D721Med (cell line): ENCODE data around the gene PGAP2.

ENCODE experiments used
- DNase-seq: peaks from one replicate; pipeline ENCODE4 v3.0.0; 2011; ENCODE audit warnings: low spot score; ENCODE audit not compliant: insufficient read length
- FAIRE-seq: peaks from 2 replicates; lab custom pipeline; 2011; peaks lifted over from hg19 to GRCh38; lab: Jason Lieb, UNC
- TF ChIP-seq, protein P1 (sequence below): IDR thresholded peaks from 2 replicates; pipeline ENCODE4 v1.5.1; 2012; ENCODE audit warnings: mild to moderate bottlenecking, control low read depth; ENCODE audit not compliant: insufficient read depth; ENCODE audit errors: missing control alignments

The PGAP2 gene

DNA sequence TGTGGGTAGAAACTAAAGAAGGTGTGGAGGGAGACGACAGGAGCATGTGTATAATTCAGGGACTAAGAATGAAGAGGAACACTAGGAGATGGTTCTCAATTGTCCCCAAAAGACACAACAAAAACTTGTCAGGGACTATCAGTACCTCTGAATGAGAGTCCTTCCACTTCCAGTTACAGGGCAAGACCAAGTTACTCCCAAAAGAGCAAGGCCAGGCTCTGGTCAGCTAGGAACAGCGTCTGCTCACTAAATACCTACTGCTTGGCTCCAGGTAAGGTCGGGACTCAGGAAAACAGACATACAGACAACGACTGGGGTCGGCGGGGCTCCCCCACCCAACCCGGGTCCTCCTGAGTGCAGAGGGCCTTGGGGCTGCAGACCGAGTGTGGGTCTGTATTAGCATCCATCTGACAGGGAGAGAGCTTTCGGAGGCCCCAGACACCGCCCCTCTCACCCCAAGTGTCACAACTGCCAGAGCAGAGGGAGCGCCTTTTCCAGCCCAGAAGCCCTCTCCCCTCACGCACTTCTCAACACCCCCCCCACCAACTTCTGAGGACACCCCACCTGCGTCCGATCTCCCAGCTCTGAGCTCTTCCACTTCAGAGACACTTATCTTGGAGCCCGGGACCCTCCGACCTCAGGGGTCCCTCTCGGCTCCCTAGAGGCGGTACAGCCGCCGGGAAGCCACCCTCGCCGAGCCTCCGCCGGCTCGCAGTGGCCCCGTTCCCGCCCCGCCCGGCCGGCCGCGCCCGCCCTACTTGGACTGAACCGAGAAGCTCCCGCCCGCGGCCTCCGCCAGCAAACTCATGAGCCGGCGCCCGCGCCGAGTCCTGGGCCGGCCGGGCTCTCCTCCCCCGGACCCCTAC lies 31.9 kb downstream of the PGAP2 start:
- FAIRE-seq (no peak), DNase-seq (no peak)
- TF ChIP-seq, protein P1, sequence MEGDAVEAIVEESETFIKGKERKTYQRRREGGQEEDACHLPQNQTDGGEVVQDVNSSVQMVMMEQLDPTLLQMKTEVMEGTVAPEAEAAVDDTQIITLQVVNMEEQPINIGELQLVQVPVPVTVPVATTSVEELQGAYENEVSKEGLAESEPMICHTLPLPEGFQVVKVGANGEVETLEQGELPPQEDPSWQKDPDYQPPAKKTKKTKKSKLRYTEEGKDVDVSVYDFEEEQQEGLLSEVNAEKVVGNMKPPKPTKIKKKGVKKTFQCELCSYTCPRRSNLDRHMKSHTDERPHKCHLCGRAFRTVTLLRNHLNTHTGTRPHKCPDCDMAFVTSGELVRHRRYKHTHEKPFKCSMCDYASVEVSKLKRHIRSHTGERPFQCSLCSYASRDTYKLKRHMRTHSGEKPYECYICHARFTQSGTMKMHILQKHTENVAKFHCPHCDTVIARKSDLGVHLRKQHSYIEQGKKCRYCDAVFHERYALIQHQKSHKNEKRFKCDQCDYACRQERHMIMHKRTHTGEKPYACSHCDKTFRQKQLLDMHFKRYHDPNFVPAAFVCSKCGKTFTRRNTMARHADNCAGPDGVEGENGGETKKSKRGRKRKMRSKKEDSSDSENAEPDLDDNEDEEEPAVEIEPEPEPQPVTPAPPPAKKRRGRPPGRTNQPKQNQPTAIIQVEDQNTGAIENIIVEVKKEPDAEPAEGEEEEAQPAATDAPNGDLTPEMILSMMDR = no peak

DNA sequence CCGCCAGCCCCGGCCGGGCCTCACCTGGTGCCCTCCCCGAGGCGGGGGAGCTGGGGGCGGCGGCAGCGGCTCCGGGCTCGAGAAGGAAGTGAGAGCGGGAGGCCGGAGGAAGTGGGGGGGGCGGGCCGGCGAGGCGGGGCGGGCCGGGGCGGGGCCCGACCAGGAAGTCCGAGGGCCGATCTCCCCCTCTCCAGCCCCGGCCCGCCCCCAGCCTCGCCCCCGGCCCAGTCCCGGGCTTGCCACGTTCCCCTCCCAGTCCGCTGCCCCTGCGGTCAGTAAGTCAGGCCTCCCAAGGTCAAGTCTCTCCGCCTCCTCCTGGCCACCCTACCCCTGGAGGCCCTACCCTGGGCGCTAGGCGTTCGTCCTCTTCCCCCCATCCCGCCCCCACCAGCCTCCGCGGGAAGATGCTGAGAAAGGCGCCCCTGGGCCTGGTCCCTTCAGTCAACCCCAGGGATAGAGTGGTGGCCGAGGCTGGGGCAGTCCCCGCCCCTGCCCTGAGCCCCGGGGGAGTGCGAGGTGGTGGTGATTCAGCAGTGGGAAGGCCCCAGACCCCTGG lies 32.6 kb downstream of the PGAP2 start, which contains the start of gene RHOG:
Gene RHOG (minus strand): TSS at position 90 of the 556 bp plus-strand sequence. CDS start 12,821 bp downstream, outside the sequence.
- TF ChIP-seq, protein P1 = no peak
- no peak for FAIRE-seq
- DNase-seq = peak; percentile 38

DNA sequence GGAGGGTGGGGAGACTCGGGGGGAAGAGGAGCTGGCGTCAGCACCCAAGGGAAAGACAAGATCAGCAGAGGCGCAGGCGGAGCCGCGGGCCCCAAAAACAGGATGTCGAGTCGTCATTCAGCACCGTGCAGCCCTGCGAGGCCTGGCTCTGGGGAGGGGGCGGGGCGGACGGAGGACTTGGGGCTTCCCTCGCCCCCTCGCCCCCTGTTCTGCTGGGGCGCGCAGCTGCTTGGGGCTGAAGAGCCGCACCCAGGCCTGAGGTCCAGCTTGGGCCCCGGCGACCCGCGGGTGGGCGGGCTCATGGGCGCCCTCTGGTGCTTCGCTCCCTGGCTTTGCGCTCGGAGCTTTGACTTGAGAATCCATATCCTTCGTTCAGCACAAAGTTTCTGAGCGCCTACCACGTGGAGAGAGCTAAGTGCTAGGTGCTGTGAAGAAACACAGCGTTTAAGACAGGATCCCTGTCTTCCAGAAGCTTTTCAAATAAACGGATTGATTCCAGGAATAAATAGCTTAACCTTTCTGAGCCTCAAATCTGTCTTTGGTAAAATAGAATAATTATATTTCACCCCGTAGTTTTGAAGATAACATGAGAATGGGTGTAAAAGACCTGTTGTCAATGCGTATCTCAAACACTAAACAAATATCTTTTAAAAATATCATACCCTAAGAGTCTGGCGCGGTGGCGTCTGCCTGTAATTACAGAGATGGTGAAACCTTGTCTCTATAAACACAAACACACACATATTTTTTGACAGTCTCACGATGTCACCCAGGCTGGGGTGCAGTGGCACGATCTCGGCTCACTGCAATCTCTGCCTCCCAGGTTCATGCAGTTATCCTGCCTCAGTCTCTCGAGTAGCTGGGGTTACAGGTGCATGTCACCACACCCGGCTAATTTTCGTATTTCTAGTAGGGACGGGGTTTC lies 33.3 kb downstream of the PGAP2 start:
- FAIRE-seq (no peak), DNase-seq (no peak)
- TF ChIP-seq, protein P1 = peak; percentile 63

DNA sequence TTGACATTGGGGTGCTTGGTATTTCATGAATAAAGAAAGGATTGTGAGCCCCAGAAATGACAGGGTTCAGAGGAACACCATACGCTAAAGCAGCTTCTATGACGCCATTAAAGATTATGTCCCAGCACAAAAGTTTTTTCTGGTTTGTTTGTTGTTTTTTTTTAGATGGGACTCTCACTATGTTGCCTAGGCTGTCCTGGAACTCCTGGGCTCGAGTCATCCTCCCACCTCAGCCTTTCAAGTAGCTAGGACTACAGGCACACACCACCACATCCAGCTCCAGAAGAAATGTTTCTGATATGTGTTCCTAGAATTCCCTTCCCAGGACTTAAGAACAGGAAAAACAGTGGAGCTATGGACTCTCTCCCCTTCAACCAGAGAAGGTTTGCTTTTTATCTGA lies 35.0 kb downstream of the PGAP2 start:
- TF ChIP-seq, protein P1 = no peak
- FAIRE-seq (no peak), DNase-seq (no peak)

DNA sequence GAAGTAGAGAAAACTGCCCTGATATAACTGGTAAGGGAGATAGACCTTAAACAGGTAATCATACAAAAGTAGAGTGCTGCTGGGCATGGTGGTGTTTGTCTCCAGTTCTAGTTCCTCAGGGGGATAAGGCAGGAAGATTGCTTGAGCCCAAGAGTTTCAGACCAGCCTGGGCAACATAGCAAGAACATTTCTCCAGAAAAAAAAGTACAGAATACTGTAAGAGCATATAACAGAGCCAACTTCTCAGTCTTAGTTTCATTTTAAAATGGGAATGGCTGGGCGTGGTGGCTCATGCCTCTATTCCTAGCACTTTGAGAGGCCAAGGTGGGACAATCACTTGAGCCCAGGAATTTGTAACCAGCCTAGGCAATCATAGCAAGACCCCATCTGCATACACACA lies 36.9 kb downstream of the PGAP2 start:
- TF ChIP-seq, protein P1 = no peak
- DNase-seq = no peak
- FAIRE-seq = no peak

DNA sequence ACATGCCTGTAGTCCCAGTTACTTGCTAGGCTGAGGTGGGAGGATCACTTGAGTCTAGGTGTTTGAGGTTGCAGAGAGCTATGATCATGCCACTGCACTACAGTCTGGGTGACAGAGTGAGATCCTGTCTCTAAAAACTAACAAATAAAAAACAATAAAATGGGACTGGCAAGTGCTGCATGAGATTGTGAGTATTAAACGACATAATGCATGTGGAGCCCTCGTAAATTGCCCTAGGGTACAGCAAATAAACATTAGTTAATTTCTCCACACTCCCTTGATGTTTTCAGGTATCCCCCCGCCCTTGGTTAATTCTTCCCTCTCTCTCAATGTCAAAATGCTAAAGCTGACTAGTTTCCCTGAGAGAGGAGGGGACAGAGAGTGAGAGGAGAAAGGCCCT lies 37.3 kb downstream of the PGAP2 start:
- DNase-seq (no peak), FAIRE-seq (no peak)
- TF ChIP-seq, protein P1 = no peak
